SKM-1 treated with dmso at 0.1 percent for 144 hours (cell line): ENCODE data around the gene LRP1.

ENCODE experiments used
- DNase-seq: peaks from one replicate; lab custom pipeline; 2025; ENCODE audit not compliant: unreplicated experiment; lab: John Stamatoyannopoulos, UW

Gene LRP1

GRCh38 chr12:57093415-57094207 lies 34.7 kb upstream of the LRP1 start:
- DNase-seq: no peak

GRCh38 chr12:57094208-57095160 lies 33.8 kb upstream of the LRP1 start:
- no peak for DNase-seq

GRCh38 chr12:57095440-57095839 lies 32.8 kb upstream of the LRP1 start:
- no peak for DNase-seq

GRCh38 chr12:57096099-57096572 lies 32.1 kb upstream of the LRP1 start:
- no peak for DNase-seq

GRCh38 chr12:57096748-57097553 lies 31.3 kb upstream of the LRP1 start:
- DNase-seq: no peak

- no peak for DNase-seq
These were observed 30.8 kb upstream of the LRP1 start for GRCh38 chr12:57097554-57097835.

- no peak for DNase-seq
These were observed 29.7 kb upstream of the LRP1 start for GRCh38 chr12:57098546-57098945.

- DNase-seq: no peak
These were observed 29.1 kb upstream of the LRP1 start for GRCh38 chr12:57099047-57099714.

- no peak for DNase-seq
These were observed 28.5 kb upstream of the LRP1 start for GRCh38 chr12:57099766-57100165.

GRCh38 chr12:57101892-57102695 lies 26.2 kb upstream of the LRP1 start:
- no peak for DNase-seq

- no peak for DNase-seq
These were observed 24.4 kb upstream of the LRP1 start for GRCh38 chr12:57103856-57104255.

- no peak for DNase-seq
These were observed 23.9 kb upstream of the LRP1 start for GRCh38 chr12:57104292-57104910.

GRCh38 chr12:57105011-57105753 lies 23.1 kb upstream of the LRP1 start:
- DNase-seq: no peak

GRCh38 chr12:57106021-57106708 lies 22.1 kb upstream of the LRP1 start:
- no peak for DNase-seq

GRCh38 chr12:57107456-57108155 lies 20.7 kb upstream of the LRP1 start:
- DNase-seq: no peak

- DNase-seq: no peak
These were observed 18.8 kb upstream of the LRP1 start for GRCh38 chr12:57109207-57110103.
